Epithelial cell of esophagus (primary cell): ENCODE data around the gene CCDC183.
A peak's percentile ranks its signal among the peaks of the same experiment; 100 is the strongest.
"Not testable (repeated sequence)": the region's sequence is repeated elsewhere in the genome, so short reads cannot be mapped to it uniquely, and the experiment has no call there.

ENCODE experiments used
- DNase-seq: peaks from one replicate; pipeline ENCODE4 v3.0.0; 2010; ENCODE audit warnings: low read depth
- H3K4me3 ChIP-seq: 2 replicates; pipeline ENCODE4 v1.5.1; 2011; ENCODE audit warnings: mild to moderate bottlenecking, low read length, control low read depth
- TF ChIP-seq, protein P1 (sequence below): IDR thresholded peaks from 2 replicates; pipeline ENCODE4 v1.5.1; 2011; ENCODE audit warnings: low read depth, mild to moderate bottlenecking, low read length, control low read depth, inconsistent platforms; ENCODE audit not compliant: insufficient read depth; ENCODE audit errors: missing control alignments

Gene CCDC183

GRCh38 chr9:136840140-136840876 lies 44.2 kb downstream of the CCDC183 start:
- DNase-seq = no peak
- no peak overlapping the region for H3K4me3 ChIP-seq
- TF ChIP-seq, protein P1, sequence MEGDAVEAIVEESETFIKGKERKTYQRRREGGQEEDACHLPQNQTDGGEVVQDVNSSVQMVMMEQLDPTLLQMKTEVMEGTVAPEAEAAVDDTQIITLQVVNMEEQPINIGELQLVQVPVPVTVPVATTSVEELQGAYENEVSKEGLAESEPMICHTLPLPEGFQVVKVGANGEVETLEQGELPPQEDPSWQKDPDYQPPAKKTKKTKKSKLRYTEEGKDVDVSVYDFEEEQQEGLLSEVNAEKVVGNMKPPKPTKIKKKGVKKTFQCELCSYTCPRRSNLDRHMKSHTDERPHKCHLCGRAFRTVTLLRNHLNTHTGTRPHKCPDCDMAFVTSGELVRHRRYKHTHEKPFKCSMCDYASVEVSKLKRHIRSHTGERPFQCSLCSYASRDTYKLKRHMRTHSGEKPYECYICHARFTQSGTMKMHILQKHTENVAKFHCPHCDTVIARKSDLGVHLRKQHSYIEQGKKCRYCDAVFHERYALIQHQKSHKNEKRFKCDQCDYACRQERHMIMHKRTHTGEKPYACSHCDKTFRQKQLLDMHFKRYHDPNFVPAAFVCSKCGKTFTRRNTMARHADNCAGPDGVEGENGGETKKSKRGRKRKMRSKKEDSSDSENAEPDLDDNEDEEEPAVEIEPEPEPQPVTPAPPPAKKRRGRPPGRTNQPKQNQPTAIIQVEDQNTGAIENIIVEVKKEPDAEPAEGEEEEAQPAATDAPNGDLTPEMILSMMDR = no peak

DNA sequence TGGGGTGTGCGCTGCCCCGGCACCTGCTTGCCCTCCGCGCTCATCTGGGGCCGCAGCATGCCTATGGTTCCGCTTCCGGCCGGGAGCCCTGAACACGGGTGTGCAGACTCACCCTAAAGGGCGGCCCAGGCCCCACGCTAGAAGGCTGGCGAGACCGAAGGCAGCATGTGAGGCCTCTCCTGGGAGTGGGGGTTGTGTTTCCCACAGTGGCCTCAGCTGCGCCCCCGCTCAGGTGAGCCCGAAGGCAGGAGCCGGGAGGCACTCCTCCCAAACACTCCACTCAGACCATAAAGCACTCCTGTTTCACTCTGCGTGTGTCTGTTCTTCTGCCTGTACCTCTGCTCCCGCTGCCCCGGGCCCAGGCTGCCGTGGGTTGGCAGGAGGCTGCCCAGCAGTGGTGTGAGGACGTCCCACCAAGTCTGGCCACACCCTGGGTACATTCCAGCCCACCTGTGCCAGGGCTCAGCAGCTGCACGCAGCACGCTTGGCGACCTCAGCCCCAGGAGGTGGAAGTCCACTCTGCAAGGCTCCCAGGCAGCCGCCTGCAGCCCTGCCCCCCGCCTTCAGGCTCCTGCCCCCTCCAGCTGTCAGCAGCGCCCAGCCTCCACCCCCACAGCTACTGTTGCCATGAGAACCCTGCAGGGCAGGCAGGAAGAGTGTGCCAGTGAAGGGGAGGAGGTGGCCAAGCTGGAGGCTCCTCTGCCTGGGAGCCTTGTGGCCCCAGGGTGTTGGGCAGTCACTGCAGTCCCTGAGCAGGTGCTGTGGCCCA lies 44.9 kb downstream of the CCDC183 start:
- TF ChIP-seq, protein P1 = no peak
- DNase-seq = peak; percentile 34
- no peak overlapping the region for H3K4me3 ChIP-seq

- H3K4me3 ChIP-seq = not testable (repeated sequence)
Observed at GRCh38 chr9:136841646-136842379, 45.7 kb downstream of the CCDC183 start.

DNA sequence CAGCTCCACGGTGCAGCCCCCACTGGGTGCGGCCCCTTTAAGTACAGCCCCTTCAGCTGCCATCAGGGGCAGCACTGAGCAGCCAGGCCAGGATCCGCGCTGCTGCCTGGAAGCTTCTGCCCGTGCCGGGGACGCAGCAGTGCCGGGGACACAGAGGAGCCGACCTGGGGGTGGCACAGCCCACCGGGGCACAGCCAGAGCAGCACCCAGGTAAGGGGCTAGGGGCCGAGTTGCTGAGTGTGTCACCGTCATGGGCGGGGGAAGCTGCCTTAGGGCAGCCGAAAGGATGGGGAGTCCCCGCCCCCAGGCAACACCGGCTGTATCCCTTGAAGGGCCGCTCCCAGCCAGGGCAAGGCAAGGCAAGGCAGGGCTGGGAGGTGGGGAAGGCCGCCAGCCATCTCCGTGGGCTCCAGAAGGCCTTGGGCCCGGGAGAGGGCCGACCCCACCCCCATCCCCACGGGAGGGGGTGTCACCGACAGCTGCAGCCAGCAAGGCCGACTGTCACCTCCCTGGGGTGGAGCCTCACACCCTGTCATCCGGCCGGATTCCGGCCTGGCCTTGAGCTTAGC lies 46.3 kb downstream of the CCDC183 start, which contains the start of gene AJM1:
Gene AJM1, plus strand, starts transcription at position 99 of the 569 bp plus-strand sequence. CDS start 1,937 bp downstream, outside the sequence.
- peak; percentile 79 for DNase-seq
- TF ChIP-seq, protein P1 = peak; percentile 71
- H3K4me3 ChIP-seq = peak within 1 kb of the TSS; percentile 10

More at GRCh38 chr9:136841646-136842379, 45.7 kb downstream of the CCDC183 start:
- DNase-seq = not testable (repeated sequence)

- not testable (repeated sequence) for DNase-seq, H3K4me3 ChIP-seq
Observed at GRCh38 chr9:136843159-136843800, 47.1 kb downstream of the CCDC183 start.

GRCh38 chr9:136843801-136844740 lies 47.9 kb downstream of the CCDC183 start:
- not testable (repeated sequence) for DNase-seq, H3K4me3 ChIP-seq
- TF ChIP-seq, protein P1 = peak; percentile 44
